HG02852 (cell line): ENCODE measurements around the gene COL20A1.

ENCODE experiments used
- ATAC-seq: cut with Tn5 transposase; IDR thresholded peaks from one replicate; pipeline ENCODE4 v1.9.1; 2021; ENCODE audit warnings: mild to moderate bottlenecking, moderate library complexity; ENCODE audit not compliant: unreplicated experiment

Gene COL20A1

GRCh38 chr20:63346131-63347080 lies 53.4 kb downstream of the COL20A1 start:
- no peak for ATAC-seq

- ATAC-seq: no peak
Measured at GRCh38 chr20:63347081-63347741, 54.2 kb downstream of the COL20A1 start.

- ATAC-seq: no peak
Measured at GRCh38 chr20:63347950-63348827, 55.2 kb downstream of the COL20A1 start.

GRCh38 chr20:63348828-63349515 lies 56.0 kb downstream of the COL20A1 start:
- no peak for ATAC-seq

GRCh38 chr20:63349516-63349895 lies 56.5 kb downstream of the COL20A1 start:
- ATAC-seq: no peak

- no peak for ATAC-seq
Measured at GRCh38 chr20:63350196-63350595, 57.2 kb downstream of the COL20A1 start.

- no peak for ATAC-seq
Measured at GRCh38 chr20:63350597-63351325, 57.8 kb downstream of the COL20A1 start.

- ATAC-seq: no peak
Measured at GRCh38 chr20:63351326-63351700, 58.3 kb downstream of the COL20A1 start.

- ATAC-seq: no peak
Measured at GRCh38 chr20:63351811-63352591, 59.0 kb downstream of the COL20A1 start.

GRCh38 chr20:63352811-63353221 lies 59.8 kb downstream of the COL20A1 start:
- no peak for ATAC-seq

GRCh38 chr20:63354636-63355350 lies 61.8 kb downstream of the COL20A1 start:
- ATAC-seq: no peak

GRCh38 chr20:63355781-63356295 lies 62.9 kb downstream of the COL20A1 start:
- no peak for ATAC-seq

GRCh38 chr20:63356511-63356910 lies 63.5 kb downstream of the COL20A1 start:
- no peak for ATAC-seq

GRCh38 chr20:63356931-63357879 lies 64.2 kb downstream of the COL20A1 start:
- no peak for ATAC-seq

- no peak for ATAC-seq
Measured at GRCh38 chr20:63357921-63358905, 65.2 kb downstream of the COL20A1 start.
